ENCODE data around the gene RFX2.

RFX2 gene

DNA sequence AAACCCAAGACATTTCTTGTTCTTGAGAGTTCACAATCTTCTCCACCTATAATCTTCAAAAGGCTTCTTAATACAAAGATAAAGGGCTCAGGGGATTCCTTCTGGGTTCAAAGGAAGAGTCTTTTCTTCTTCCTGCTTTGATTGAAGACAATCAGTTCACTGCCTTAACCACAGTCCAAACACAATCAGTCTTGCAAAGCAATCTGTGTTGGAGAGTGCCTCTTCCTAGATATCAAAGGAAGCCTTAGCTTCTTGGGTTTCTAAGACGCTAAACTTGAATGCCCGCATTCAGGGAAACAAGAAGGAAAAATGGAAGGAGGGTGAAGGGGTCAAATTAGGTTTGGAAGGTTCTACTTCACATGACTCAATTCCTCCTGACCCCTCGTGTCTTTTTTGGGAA lies 159.6 kb downstream of the RFX2 start:
- no peak for DNase-seq

DNA sequence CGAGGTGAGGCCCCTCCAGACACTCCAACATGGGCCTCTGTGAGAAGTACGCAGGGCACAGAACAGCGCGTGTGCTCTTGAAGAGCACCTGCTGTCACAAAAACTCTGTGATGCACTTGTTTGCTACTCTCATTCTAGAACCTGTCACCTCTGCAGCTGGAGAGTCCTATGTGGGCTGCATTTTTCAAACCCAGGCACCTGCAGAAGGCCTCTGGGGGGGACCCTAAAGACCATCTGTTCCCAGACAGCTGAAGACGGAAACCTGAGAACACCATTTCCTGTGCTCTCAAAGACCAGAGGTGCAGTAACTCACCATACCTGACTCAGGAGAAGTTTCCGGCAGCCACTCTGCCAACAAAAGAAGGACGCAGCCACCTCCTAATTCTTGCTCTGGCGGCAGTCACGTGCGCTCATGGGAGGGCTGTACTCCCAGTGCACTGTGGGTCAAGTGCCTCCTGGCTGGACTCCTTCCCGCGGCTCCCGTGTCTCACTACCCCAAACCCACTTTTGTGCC lies 160.5 kb downstream of the RFX2 start:
- DNase-seq = no peak

DNA sequence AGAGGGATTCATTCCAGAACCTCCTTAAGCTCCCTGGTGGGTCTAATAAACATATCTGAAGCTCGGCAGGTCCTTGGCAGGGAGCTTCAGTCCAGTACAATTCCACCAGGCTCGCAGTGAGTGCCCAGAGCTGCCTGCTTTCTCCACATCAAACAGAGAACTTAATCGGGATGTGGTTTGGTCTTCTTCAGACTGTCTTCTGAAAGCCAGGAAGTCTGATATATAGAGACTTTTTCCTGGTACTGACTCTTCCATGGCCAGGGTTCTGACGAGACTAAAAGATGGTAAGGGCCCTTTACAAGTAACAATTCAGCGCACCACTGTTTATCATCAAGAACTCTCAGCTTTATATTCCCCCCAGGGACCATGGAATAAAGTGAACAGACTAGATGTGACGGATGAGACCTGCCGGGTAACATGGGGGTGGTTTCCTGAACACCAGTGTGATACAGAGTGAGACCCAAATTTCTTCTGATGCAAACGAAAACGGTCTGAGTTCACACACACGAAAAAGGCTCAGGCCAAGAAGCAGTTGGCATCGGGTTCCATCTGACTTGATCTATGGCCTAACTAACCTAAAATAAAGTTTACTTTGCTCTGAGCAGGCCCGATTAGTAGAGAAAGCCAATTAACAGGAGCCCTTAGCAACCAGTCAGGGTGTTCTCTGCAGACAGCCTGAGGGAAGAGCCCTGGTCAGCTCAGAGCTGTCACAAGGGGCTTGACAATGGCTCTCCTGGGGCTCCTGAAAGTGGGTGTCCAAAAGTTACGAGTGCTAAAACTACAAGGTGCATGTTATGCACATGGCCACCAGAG lies 161.3 kb downstream of the RFX2 start:
- DNase-seq = no peak

DNA sequence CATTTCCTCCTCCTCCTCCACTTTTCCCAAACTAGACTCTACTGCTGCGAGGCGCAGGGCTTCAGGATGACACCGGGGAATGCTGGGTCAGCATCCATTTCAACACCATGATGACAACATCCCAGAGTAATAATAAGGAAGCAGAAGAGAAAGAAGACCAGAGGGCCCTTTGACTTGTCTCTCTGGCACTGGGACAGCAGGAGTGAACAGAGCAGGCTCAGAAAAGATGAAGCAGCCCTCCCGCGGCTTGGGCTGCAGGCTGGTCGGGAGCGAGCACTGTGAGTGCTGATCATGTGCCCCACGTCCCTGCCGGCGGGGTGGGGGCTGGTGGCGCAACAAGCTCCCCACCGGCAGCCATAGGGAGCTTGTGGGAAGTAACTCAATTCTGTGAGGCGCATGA lies 162.9 kb downstream of the RFX2 start:
- DNase-seq = peak; percentile 44

DNA sequence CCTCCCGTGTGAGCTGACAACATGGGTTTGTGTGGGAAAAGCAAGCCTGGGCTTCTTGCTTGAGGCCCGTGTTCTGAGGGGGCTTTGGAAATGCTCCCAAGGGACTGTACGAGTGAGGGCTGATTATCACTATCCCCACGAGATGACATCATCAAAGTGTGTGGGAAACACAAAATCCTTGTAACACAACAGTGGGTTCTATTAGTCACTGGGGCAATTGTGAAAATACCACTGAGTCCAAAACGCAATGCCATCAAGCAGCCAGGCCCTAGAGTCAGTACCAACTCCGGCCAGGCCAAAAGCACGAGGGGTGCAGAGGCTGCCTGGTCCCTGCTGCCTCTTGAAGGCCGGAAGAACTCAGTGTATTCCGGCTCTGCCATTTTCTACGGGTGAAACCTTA lies 166.7 kb downstream of the RFX2 start:
- DNase-seq = no peak

Measured in right hindlimb (tissue), 1 donor.